PC-3 (cell line): ENCODE results near the gene GP9.
"Not testable (repeated sequence)": the region's sequence is repeated elsewhere in the genome, so short reads cannot be mapped to it uniquely, and the experiment has no call there.

Experiments
- EZH2 ChIP-seq: fragments of 300-600 bp; sonication (generic); IDR thresholded peaks from one replicate; pipeline ENCODE4 v1.6.1; 2017; ENCODE audit warnings: antibody characterized with exemption, mild to moderate bottlenecking, low read length; ENCODE audit not compliant: unreplicated experiment
- TF ChIP-seq, protein P1 (sequence below): fragments of 300-600 bp; sonication (generic); conservative IDR thresholded peaks from 2 replicates; pipeline ENCODE4 v1.5.1; 2017; ENCODE audit warnings: antibody characterized with exemption, low read depth, mild to moderate bottlenecking, low read length

- TF ChIP-seq, protein P1, sequence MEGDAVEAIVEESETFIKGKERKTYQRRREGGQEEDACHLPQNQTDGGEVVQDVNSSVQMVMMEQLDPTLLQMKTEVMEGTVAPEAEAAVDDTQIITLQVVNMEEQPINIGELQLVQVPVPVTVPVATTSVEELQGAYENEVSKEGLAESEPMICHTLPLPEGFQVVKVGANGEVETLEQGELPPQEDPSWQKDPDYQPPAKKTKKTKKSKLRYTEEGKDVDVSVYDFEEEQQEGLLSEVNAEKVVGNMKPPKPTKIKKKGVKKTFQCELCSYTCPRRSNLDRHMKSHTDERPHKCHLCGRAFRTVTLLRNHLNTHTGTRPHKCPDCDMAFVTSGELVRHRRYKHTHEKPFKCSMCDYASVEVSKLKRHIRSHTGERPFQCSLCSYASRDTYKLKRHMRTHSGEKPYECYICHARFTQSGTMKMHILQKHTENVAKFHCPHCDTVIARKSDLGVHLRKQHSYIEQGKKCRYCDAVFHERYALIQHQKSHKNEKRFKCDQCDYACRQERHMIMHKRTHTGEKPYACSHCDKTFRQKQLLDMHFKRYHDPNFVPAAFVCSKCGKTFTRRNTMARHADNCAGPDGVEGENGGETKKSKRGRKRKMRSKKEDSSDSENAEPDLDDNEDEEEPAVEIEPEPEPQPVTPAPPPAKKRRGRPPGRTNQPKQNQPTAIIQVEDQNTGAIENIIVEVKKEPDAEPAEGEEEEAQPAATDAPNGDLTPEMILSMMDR = not testable (repeated sequence)
- TF ChIP-seq EZH2 = not testable (repeated sequence)
Measured at GRCh38 chr3:129069313-129070085, 8.9 kb downstream of the GP9 start.
